Upper lobe of left lung (tissue), 6 donors: ENCODE results near the gene SYNJ2. TPM values are rescaled to one million over a fixed set of nuclear protein-coding genes. Genes with fewer than 3 reads are reported as not detected.
"Not testable (repeated sequence)": the region's sequence is repeated elsewhere in the genome, so short reads cannot be mapped to it uniquely, and the experiment has no call there.

Source experiments
- ATAC-seq, 2 donors: fragments of 200-7000 bp; cut with Tn5 transposase; one replicate each; pipeline ENCODE4 v1.9.1; 2022; ENCODE audit warnings: mild to moderate bottlenecking in 2 of 2, moderate library complexity in 2 of 2; ENCODE audit not compliant: low FRiP score in 2 of 2
- DNase-seq, 2 donors: peaks; one replicate each; pipeline ENCODE4 v3.0.0-alpha.2; 2019 to 2020
- H3K27ac ChIP-seq, 4 donors: fragments of 200-600 bp; sonication (generic); one replicate each; pipeline ENCODE4 v1.5.1; 2016 to 2019
- H3K27me3 ChIP-seq, 4 donors: fragments of 200-600 bp; sonication (generic); one replicate each; pipeline ENCODE4 v1.5.1; 2017 to 2019
- H3K36me3 ChIP-seq, 4 donors: fragments of 200-600 bp; sonication (generic); one replicate each; pipeline ENCODE4 v1.5.1; 2016 to 2019
- H3K4me1 ChIP-seq, 4 donors: fragments of 200-600 bp; sonication (generic); one replicate each; pipeline ENCODE4 v1.5.1; 2018 to 2019
- H3K4me3 ChIP-seq, 4 donors: fragments of 200-600 bp; sonication (generic); one replicate each; pipeline ENCODE4 v1.5.1; 2017 to 2019; ENCODE audit warnings: mild to moderate bottlenecking in 2 of 4, moderate library complexity in 1 of 4
- H3K9me3 ChIP-seq, 4 donors: fragments of 200-600 bp; sonication (generic); one replicate each; pipeline ENCODE4 v1.5.1; 2018 to 2019
- EP300 ChIP-seq, 4 donors: sonication (generic); formaldehyde crosslinking; IDR thresholded peaks; one replicate each; pipeline ENCODE4 v1.5.1; 2017; ENCODE audit warnings: antibody characterized with exemption in 4 of 4, control low read depth in 2 of 4
- POLR2A ChIP-seq, 4 donors: fragments of 450-650 bp; IDR thresholded peaks; one replicate each; pipeline ENCODE4 v1.5.1; 2016 to 2017; ENCODE audit warnings: antibody characterized with exemption in 4 of 4, mild to moderate bottlenecking in 2 of 4
- POLR2AphosphoS5 ChIP-seq, 2 donors: sonication (generic); formaldehyde crosslinking; IDR thresholded peaks; one replicate each; pipeline ENCODE4 v1.5.1; 2017; ENCODE audit warnings: antibody characterized with exemption in 2 of 2
- WGBS, 2 donors: methylation state at CpG; one replicate each; pipeline ENCODE4 v1.1.5; 2017 to 2018; 5-methylcytosine and 5-hydroxymethylcytosine counted together
- total RNA-seq, 6 donors: library from RNA; depleted of rRNA in 4 of 6; stranded (reverse); fragments of >200 nt in 4 of 6; gene quantifications; one replicate each; pipeline versions ENCODE4 v1.1.0 to v1.2.1, GENCODE V29; 2016 to 2021
- TF ChIP-seq, protein P1 (sequence below), 6 experiments: fragments of 450-650 bp in 4 of 6; fragments of 200-600 bp in 2 of 6; sonication (generic) in 2 of 6; IDR thresholded peaks; one replicate each; pipeline ENCODE4 v1.5.1; 2016 to 2019; ENCODE audit warnings: antibody characterized with exemption in 6 of 6
- donor health status: DM: no; HTN: no; CAD: no; lungs with moderate emphysema.
- donor health status: DM: no; HTN: yes; CAD: no; lungs with severe emphysema.

Gene SYNJ2
- 1 to 10 TPM; 3.0 to 7.7 (median 4.2) TPM for total RNA-seq

DNA sequence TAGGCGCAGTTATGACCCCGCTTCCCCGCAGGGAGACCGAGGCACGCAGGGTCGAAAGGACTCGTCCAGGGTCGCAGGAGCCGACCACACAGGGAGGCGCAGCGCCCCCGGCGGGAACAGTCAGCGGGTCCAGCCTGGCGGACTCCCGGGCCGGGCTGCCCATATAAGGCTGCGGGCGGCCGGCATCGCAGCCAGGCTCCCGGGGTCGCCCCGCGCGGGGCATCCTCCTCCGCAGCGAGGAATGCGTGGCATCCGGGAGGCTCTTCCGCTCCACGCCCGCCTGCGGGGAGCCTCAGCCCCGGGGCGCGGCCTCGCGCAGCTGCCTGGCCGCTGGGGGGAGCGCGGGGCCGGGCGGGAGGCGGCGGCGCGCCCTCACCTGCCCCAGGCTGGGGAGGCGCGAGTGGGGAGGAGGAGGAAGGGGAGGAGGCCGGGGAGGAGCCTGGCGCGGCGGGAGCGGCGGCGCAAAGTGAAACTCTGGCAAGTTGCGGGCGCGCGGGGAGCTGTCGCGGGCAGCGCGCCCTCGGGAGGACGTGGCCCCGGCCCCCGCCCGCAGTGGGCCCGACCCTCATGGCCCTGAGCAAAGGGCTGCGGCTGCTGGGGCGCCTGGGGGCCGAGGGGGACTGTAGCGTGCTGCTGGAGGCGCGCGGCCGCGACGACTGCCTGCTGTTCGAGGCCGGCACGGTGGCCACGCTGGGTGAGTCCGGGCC lies at the start of gene SYNJ2:
TSS of gene SYNJ2 (plus strand) at position 469 of the 707 bp plus-strand sequence. CDS start at position 568, 99 bp downstream.
- Histone ChIP-seq H3K9me3 (no peaks in the 10 kb centered on the region), H3K27me3 (peaks cover 0 to 5% (median 0%) of the 10 kb centered on the region in 4 donors), H3K27ac (peak within 1 kb of the TSS; percentile 5 to 81 (median 52)), H3K36me3 (no peaks in the 10 kb centered on the region), H3K4me1 (peaks cover 0 to 24% (median 12%) of the 10 kb centered on the region in 4 donors), H3K4me3 (peak within 1 kb of the TSS; percentile 41 to 94 (median 86))
- ATAC-seq (peak; percentile 81 to 92), DNase-seq (peak; percentile 80 to 95)
- WGBS, 2 donors = 0% methylated on average over 4 to 19 of the region's 86 CpGs
- TF ChIP-seq, protein P1, sequence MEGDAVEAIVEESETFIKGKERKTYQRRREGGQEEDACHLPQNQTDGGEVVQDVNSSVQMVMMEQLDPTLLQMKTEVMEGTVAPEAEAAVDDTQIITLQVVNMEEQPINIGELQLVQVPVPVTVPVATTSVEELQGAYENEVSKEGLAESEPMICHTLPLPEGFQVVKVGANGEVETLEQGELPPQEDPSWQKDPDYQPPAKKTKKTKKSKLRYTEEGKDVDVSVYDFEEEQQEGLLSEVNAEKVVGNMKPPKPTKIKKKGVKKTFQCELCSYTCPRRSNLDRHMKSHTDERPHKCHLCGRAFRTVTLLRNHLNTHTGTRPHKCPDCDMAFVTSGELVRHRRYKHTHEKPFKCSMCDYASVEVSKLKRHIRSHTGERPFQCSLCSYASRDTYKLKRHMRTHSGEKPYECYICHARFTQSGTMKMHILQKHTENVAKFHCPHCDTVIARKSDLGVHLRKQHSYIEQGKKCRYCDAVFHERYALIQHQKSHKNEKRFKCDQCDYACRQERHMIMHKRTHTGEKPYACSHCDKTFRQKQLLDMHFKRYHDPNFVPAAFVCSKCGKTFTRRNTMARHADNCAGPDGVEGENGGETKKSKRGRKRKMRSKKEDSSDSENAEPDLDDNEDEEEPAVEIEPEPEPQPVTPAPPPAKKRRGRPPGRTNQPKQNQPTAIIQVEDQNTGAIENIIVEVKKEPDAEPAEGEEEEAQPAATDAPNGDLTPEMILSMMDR (IDR thresholded peaks at IDR 0.05) = peak; percentile 37 to 70 (median 58)
- TF ChIP-seq EP300 (IDR thresholded peaks at IDR 0.05) (no peak), POLR2A (IDR thresholded peaks at IDR 0.05) (peak in 2 of 4 donors; percentile 30 to 55)

DNA sequence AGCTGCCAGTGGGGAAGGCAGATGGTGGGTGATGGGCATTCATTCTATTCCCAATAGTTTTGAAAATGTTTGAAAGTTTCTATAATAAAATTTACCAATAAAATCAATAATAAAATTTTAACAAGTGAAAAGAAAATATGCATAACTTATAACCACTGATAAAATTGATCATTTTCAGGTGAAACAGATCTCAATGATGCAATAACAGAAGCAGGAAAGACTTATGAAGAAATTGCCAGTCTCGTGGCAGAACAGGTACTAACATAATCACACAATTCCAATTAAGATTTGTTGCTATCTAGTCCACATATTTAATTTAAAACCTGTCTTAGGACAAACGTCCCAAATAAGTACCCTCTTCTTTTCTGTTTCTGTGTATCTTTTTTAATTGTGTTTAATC lies 45.9 kb upstream of the SYNJ2 start:
- peaks cover 0 to 77% (median 13%) of the 10 kb centered on the region in 4 donors for H3K36me3 ChIP-seq
- ATAC-seq (no peak), DNase-seq (no peak)
- no peak overlapping the region for H3K4me3 ChIP-seq
- no peaks in the 10 kb centered on the region for H3K27me3 ChIP-seq
- no peak for TF ChIP-seq POLR2AphosphoS5 (IDR thresholded peaks at IDR 0.05)
- no peak for TF ChIP-seq POLR2A (IDR thresholded peaks at IDR 0.05)
- TF ChIP-seq, protein P1 (IDR thresholded peaks at IDR 0.05) = no peak
- no peak for TF ChIP-seq EP300 (IDR thresholded peaks at IDR 0.05)
- H3K27ac ChIP-seq = no peak overlapping the region
- no peaks in the 10 kb centered on the region for H3K9me3 ChIP-seq
- 55 to 56% methylated on average over 2 of the region's 2 CpGs for WGBS, 2 donors
- no peaks in the 10 kb centered on the region for H3K4me1 ChIP-seq

DNA sequence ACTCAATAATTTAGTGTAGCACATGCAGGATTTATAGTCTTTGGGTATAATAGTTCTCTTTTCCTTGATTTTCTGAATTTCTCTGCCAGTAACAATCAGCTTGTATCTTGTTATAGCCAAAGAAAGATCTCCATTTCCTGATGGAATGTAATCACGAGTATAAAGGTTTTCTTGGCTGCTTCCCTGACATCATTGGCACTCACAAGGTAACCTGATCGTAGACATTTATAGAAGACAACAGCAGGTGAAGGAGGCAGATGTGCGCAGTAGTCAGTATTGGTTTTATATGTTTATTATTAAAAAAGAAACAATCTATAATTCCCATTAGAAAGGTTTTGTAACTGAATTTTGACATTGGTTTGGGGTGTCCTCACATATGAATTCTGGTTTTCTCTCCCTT lies 44.3 kb upstream of the SYNJ2 start:
- Histone ChIP-seq H3K4me1 (no peaks in the 10 kb centered on the region), H3K36me3 (peaks cover 0 to 79% (median 20%) of the 10 kb centered on the region in 4 donors)
- WGBS, 2 donors = 88 to 89% methylated on average over 3 of the region's 3 CpGs

DNA sequence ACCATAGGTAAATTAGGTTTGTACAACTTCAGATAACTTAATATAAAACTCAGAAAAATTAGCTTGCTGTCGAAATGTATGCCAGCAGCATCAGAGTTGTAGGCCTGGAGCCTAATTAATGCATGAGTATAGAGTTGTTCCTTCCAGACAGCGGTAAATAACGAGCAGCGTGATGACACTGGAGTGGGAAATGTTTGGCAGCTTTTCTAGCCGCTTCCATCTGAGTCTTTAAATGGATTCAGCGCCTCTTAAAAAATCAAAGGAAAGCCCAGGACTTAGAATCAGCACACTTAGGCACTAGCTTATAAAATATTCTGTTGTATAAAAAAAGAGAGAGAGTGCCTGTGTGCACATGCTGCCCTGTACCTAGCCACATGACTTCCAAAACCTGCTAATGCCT lies 43.7 kb upstream of the SYNJ2 start:
- no peak for DNase-seq
- Histone ChIP-seq H3K4me1 (no peaks in the 10 kb centered on the region), H3K36me3 (peaks cover 0 to 80% (median 20%) of the 10 kb centered on the region in 4 donors), H3K27me3 (no peaks in the 10 kb centered on the region), H3K27ac (no peak overlapping the region), H3K4me3 (no peak overlapping the region), H3K9me3 (no peaks in the 10 kb centered on the region)
- no peak for ATAC-seq
- 92 to 95% methylated on average over 6 of the region's 6 CpGs for WGBS, 2 donors
- TF ChIP-seq, protein P1 (IDR thresholded peaks at IDR 0.05) = no peak
- no peak for TF ChIP-seq POLR2AphosphoS5 (IDR thresholded peaks at IDR 0.05)
- TF ChIP-seq POLR2A (IDR thresholded peaks at IDR 0.05) = no peak
- no peak for TF ChIP-seq EP300 (IDR thresholded peaks at IDR 0.05)

More for the DNA sequence above, 44.3 kb upstream of the SYNJ2 start:
- ATAC-seq (no peak), DNase-seq (no peak)
- Histone ChIP-seq H3K27ac (no peak overlapping the region), H3K27me3 (no peaks in the 10 kb centered on the region), H3K9me3 (no peaks in the 10 kb centered on the region), H3K4me3 (no peak overlapping the region)
- no peak for TF ChIP-seq EP300 (IDR thresholded peaks at IDR 0.05)
- TF ChIP-seq POLR2A (IDR thresholded peaks at IDR 0.05) = no peak
- TF ChIP-seq, protein P1 (IDR thresholded peaks at IDR 0.05) = no peak
- no peak for TF ChIP-seq POLR2AphosphoS5 (IDR thresholded peaks at IDR 0.05)

- WGBS, 2 donors = 88 to 91% methylated on average over 12 of the region's 12 CpGs
- H3K4me3 ChIP-seq, DNase-seq, H3K4me1 ChIP-seq, ATAC-seq, H3K27ac ChIP-seq, H3K27me3 ChIP-seq, H3K9me3 ChIP-seq: not testable (repeated sequence)
- peaks cover 0 to 93% (median 24%) of the 10 kb centered on the region in 4 donors for H3K36me3 ChIP-seq
These were observed 41.2 kb upstream of the SYNJ2 start for GRCh38 chr6:157940375-157941036.
